ENCODE results near the gene DLL1. TPM values are rescaled to one million over a fixed set of nuclear protein-coding genes. Genes with fewer than 3 reads are reported as not detected.

DLL1 gene
- total and polyA plus RNA-seq, 9 of the 15 experiments (the other 6 are each of a cell fraction or from before 2014, with no cell fraction given): not detected

GRCh38 chr6:170306324-170307079 is 15.6 kb upstream of the DLL1 start, which contains the start of gene FAM120B (continued):
- TF ChIP-seq ZBTB11 (CRISPR knock-in tag; IDR thresholded peaks at IDR 0.05) (peak in 2 of 3 experiments; percentile 41 to 90; a peak in 4 of 6 replicates), HDAC1 (IDR thresholded peaks at IDR 0.05) (peak in 1 of 2 experiments; percentile 76; a peak in 2 of 4 replicates), SAP30 (IDR thresholded peaks at IDR 0.05; ENCODE audit: borderline replicate concordance, insufficient read depth, low read depth, low read length, poor library complexity, severe bottlenecking) (peak; percentile 93), ZNF408 (CRISPR knock-in tag; IDR thresholded peaks at IDR 0.05; ENCODE audit: low read depth) (no peak), HLTF (IDR thresholded peaks at IDR 0.05) (no peak), JUNB (CRISPR knock-in tag; conservative IDR thresholded peaks at IDR 0.05) (no peak), THAP7 (CRISPR knock-in tag; IDR thresholded peaks at IDR 0.05) (peak; percentile 77), TFAM (CRISPR knock-in tag; conservative IDR thresholded peaks at IDR 0.05) (no peak), CTBP1 (IDR thresholded peaks at IDR 0.05; ENCODE audit: borderline replicate concordance) (peak; percentile 80), STAG1 (CRISPR knock-in tag; IDR thresholded peaks at IDR 0.05; ENCODE audit: borderline replicate concordance) (no peak), ZNF224 (CRISPR knock-in tag; IDR thresholded peaks at IDR 0.05) (no peak), DIDO1 (tag; IDR thresholded peaks at IDR 0.05; ENCODE audit: low read depth) (no peak), MITF (IDR thresholded peaks at IDR 0.05) (no peak), SMAD3 (CRISPR knock-in tag; conservative IDR thresholded peaks at IDR 0.05) (no peak), THRA (IDR thresholded peaks at IDR 0.05) (no peak), ZNF280B (CRISPR knock-in tag; IDR thresholded peaks at IDR 0.05) (no peak), RNF2 (IDR thresholded peaks at IDR 0.05) (peak; percentile 14; the same call in 1 of the 2 replicates)
